CD4-positive, alpha-beta T cell (primary cell): Measurements from ENCODE around the gene APP. TPM values are rescaled to one million over a fixed set of nuclear protein-coding genes. Genes with fewer than 3 reads are reported as not detected.

ENCODE experiments used
- ATAC-seq: fragments of 200-7000 bp; cut with Tn5 transposase; one replicate; pipeline ENCODE4 v1.10.0; 2022; ENCODE audit warnings: mild to moderate bottlenecking; ENCODE audit not compliant: poor library complexity
- CTCF ChIA-PET: fragments of 350-600 bp; sonication (Branson Sonifier 250); formaldehyde crosslinking; loops from one replicate; lab custom pipeline; 2021; ENCODE audit warnings: antibody characterized with exemption, inconsistent platforms; lab: Charles Lee
- POLR2A ChIA-PET: fragments of 350-600 bp; sonication (Branson Sonifier 250); formaldehyde crosslinking; loops from one replicate; lab custom pipeline; 2021; ENCODE audit warnings: antibody characterized with exemption, inconsistent platforms; lab: Charles Lee
- DNase-seq, 14 experiments: peaks; one replicate each; pipeline ENCODE4 v3.0.0-alpha.2; 2013 to 2020; ENCODE audit warnings: mixed read lengths in 2 of 14
- H3K27ac ChIP-seq, 2 donors: one replicate each; pipeline versions ENCODE4 v1.5.1 to v1.7.0; 2013; ENCODE audit warnings: low read length in 2 of 2, low read depth in 1 of 2, mild to moderate bottlenecking in 1 of 2
- H3K27me3 ChIP-seq, 2 experiments: 1 replicate in 1 of 2; 2 replicates in 1 of 2; pipeline versions ENCODE4 v1.6.1 to v1.7.0; 2013; ENCODE audit warnings: low read length in 2 of 2, control low read depth in 1 of 2, mild to moderate bottlenecking in 1 of 2, moderate library complexity in 1 of 2; ENCODE audit not compliant: insufficient read depth in 2 of 2, control insufficient read depth in 1 of 2
- H3K36me3 ChIP-seq: one replicate; pipeline ENCODE4 v1.6.1; 2013; ENCODE audit warnings: low read length, control low read depth; ENCODE audit not compliant: insufficient read depth
- H3K4me1 ChIP-seq: one replicate; pipeline ENCODE4 v1.6.1; 2013; ENCODE audit warnings: low read length, control low read depth; ENCODE audit not compliant: insufficient read depth
- H3K4me3 ChIP-seq: one replicate; pipeline ENCODE4 v1.5.1; 2013; ENCODE audit warnings: mild to moderate bottlenecking, low read length, moderate library complexity
- H3K9me3 ChIP-seq, 2 experiments: 1 replicate in 1 of 2; 2 replicates in 1 of 2; pipeline versions ENCODE4 v1.6.1 to v1.7.0; 2013; ENCODE audit warnings: low read length in 2 of 2, mild to moderate bottlenecking in 2 of 2, control low read depth in 1 of 2, moderate library complexity in 1 of 2; ENCODE audit not compliant: control insufficient read depth in 1 of 2, insufficient read depth in 1 of 2
- H3K27ac Mint-ChIP-seq: one replicate; pipeline ENCODE4 v1.8.0; 2020; ENCODE audit warnings: mixed read lengths
- H3K27me3 Mint-ChIP-seq: one replicate; pipeline ENCODE4 v1.8.0; 2021; ENCODE audit warnings: mixed read lengths
- H3K36me3 Mint-ChIP-seq: one replicate; pipeline ENCODE4 v1.8.0; 2021; ENCODE audit warnings: low read depth, mixed read lengths
- H3K4me1 Mint-ChIP-seq: one replicate; pipeline ENCODE4 v1.8.0; 2021; ENCODE audit warnings: low read depth, mixed read lengths
- H3K4me3 Mint-ChIP-seq: one replicate; pipeline ENCODE4 v1.8.0; 2020; ENCODE audit warnings: mild to moderate bottlenecking, mixed read lengths
- H3K9me3 Mint-ChIP-seq: one replicate; pipeline ENCODE4 v1.8.0; 2020; ENCODE audit warnings: mixed read lengths
- intact Hi-C, 2 experiments: fragments of 100-400 bp; cut with DNase I in 1 of 2; cut with micrococcal nuclease in 1 of 2; formaldehyde crosslinking; loops; one replicate each; pipeline versions ENCODE4 v1.15.1 to v1.9.0; 2023 to 2025; cut with DNase I, micrococcal nuclease
- total RNA-seq, 174 experiments: library from RNA in 2 of 174; stranded (reverse) in 2 of 174; gene quantifications; one replicate each; pipeline ENCODE4 v1.2.3 and lab custom pipeline; 2021 to 2026
- TF ChIP-seq, protein P1 (sequence below): fragments of 200-600 bp; IDR thresholded peaks from one replicate; pipeline ENCODE4 v1.8.0; 2022; ENCODE audit warnings: antibody characterized with exemption, mild to moderate bottlenecking

Gene APP
- total RNA-seq, 2 experiments from 2014 or later: 43.6 to 44.4 TPM

DNA sequence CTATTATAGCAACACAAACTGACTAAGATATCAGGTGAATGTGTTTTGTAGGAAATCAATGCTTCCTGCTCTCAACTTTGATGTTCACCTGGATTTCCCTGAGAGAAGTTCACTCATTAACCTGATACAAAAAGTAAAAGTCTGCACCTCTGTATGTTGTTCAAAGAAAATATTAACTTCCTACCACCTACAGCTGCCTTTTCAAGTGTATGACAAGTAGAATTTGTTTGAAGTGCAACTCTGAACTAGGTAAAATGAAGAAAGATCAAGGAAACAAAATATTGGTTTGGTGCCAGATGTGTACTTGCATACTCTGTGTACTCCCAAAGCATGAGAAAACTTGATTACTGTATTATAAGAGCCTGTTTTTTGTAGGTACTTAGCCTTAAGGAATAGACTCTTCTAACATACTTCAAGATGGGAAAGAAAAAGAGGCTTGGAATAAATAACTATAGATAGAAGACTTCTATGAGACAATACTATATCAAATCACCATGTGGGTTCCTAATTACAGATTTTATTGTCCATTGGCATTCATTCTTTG lies 193.4 kb downstream of the APP start:
- intact Hi-C loops: no loop called here
- DNase-seq: no peak
- Mint-ChIP-seq H3K36me3 (peaks cover 80% of the 10 kb centered on the region), H3K9me3 (no peaks in the 10 kb centered on the region), H3K27me3 (no peaks in the 10 kb centered on the region), H3K4me1 (peaks cover 18% of the 10 kb centered on the region), H3K27ac (peak overlapping the region; percentile 2), H3K4me3 (no peak overlapping the region)
- ChIA-PET CTCF (no interaction called here), POLR2A (no interaction called here)
- TF ChIP-seq, protein P1, sequence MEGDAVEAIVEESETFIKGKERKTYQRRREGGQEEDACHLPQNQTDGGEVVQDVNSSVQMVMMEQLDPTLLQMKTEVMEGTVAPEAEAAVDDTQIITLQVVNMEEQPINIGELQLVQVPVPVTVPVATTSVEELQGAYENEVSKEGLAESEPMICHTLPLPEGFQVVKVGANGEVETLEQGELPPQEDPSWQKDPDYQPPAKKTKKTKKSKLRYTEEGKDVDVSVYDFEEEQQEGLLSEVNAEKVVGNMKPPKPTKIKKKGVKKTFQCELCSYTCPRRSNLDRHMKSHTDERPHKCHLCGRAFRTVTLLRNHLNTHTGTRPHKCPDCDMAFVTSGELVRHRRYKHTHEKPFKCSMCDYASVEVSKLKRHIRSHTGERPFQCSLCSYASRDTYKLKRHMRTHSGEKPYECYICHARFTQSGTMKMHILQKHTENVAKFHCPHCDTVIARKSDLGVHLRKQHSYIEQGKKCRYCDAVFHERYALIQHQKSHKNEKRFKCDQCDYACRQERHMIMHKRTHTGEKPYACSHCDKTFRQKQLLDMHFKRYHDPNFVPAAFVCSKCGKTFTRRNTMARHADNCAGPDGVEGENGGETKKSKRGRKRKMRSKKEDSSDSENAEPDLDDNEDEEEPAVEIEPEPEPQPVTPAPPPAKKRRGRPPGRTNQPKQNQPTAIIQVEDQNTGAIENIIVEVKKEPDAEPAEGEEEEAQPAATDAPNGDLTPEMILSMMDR: no peak
- Histone ChIP-seq H3K9me3 (no peaks in the 10 kb centered on the region), H3K27me3 (no peaks in the 10 kb centered on the region), H3K4me1 (no peaks in the 10 kb centered on the region), H3K27ac (no peak overlapping the region), H3K36me3 (peaks cover 16% of the 10 kb centered on the region), H3K4me3 (no peak overlapping the region)
- ATAC-seq: peak; percentile 52

DNA sequence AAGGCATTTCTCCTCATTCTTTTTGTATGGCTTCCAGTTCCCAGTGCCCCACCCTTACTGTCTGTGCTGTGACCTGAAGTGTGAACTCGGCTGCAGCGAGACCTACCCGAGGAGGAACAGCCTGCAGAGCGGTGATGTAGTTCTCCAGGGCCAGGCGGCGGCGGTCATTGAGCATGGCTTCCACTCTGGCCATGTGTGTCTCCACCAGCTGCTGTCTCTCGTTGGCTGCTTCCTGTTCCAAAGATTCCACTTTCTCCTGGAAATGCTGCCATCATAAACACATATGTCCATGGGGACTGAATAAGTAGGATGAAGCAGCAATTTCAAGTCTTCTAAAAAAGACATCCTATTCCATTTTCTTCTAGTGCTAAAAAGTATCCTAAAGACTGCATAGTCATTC lies 195.6 kb downstream of the APP start:
- Histone ChIP-seq H3K4me3 (no peak overlapping the region), H3K36me3 (peaks cover 16% of the 10 kb centered on the region), H3K9me3 (no peaks in the 10 kb centered on the region), H3K27ac (no peak overlapping the region), H3K27me3 (no peaks in the 10 kb centered on the region), H3K4me1 (no peaks in the 10 kb centered on the region)
- Mint-ChIP-seq H3K4me1 (peaks cover 18% of the 10 kb centered on the region), H3K9me3 (no peaks in the 10 kb centered on the region), H3K36me3 (peaks cover 81% of the 10 kb centered on the region), H3K4me3 (no peak overlapping the region), H3K27me3 (no peaks in the 10 kb centered on the region), H3K27ac (no peak overlapping the region)
- CTCF ChIA-PET: no interaction called here
- DNase-seq (no peak), ATAC-seq (no peak)
- intact Hi-C loops: no loop called here
- POLR2A ChIA-PET: no interaction called here
- TF ChIP-seq, protein P1: no peak

DNA sequence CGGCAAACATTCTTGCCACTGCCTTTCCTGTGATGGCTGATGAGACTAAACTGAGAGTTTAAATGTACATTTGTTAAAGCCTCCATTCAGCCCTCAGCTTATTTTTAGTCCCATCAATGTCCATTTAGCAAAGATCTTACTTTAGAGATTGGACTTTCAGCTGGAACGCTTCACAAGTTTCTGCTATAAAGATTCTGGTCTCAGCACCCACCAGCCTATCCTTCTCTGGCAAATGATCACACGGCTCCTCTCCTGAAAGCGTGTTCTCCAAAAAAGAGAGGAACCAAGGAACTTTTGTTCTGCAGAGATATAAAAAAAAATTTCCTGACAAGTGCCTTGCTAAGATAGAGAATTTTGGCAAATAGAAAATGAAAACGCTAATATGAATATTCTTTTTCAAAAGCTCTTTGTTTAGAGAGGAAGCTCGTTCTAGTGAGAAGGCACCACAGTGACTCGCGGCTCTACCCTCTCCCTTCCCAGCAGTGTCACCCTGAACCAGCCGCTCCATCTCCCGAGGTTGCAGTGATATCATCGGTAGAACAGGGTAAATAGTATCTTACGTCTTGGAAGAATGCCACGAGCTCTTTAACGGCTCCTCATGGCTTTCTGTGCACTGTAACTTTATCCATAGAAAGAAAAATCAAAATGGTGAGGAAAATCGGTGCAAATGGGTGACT lies 200.2 kb downstream of the APP start:
- no peaks in the 10 kb centered on the region for H3K27me3 ChIP-seq
- peaks cover 56% of the 10 kb centered on the region for H3K36me3 Mint-ChIP-seq
- no peak for ATAC-seq
- no peaks in the 10 kb centered on the region for H3K4me1 ChIP-seq
- no peak for DNase-seq
- H3K4me3 ChIP-seq: no peak overlapping the region
- ChIA-PET CTCF (no interaction called here), POLR2A (interaction anchor here (0.6 kb wide), 1 partner anchor 173 kb away, joined by 3 read pairs; no protein-coding TSS in a partner anchor)
- H3K4me3 Mint-ChIP-seq: no peak overlapping the region
- peaks cover 14% of the 10 kb centered on the region for H3K36me3 ChIP-seq
- TF ChIP-seq, protein P1: no peak
- no peak overlapping the region for H3K27ac ChIP-seq
- H3K27me3 Mint-ChIP-seq: no peaks in the 10 kb centered on the region
- no peaks in the 10 kb centered on the region for H3K9me3 Mint-ChIP-seq
- H3K4me1 Mint-ChIP-seq: peaks cover 13% of the 10 kb centered on the region
- H3K27ac Mint-ChIP-seq: no peak overlapping the region
- H3K9me3 ChIP-seq: no peaks in the 10 kb centered on the region
- intact Hi-C loops: no loop called here
